GM18519 (cell line): ENCODE measurements around the gene SF3A1.
"Not testable (repeated sequence)": the region's sequence is repeated elsewhere in the genome, so short reads cannot be mapped to it uniquely, and the experiment has no call there.

Experiments used
- ATAC-seq: cut with Tn5 transposase; IDR thresholded peaks from one replicate; pipeline ENCODE4 v1.9.1; 2021; ENCODE audit warnings: mild to moderate bottlenecking, moderate library complexity; ENCODE audit not compliant: unreplicated experiment, low FRiP score

Gene SF3A1

GRCh38 chr22:30357236-30357570 is 509 bp upstream of the SF3A1 start:
- ATAC-seq = no peak

- no peak for ATAC-seq
These were observed 2.0 kb downstream of the SF3A1 start for GRCh38 chr22:30354644-30355043.

GRCh38 chr22:30351226-30351625 is 5.5 kb downstream of the SF3A1 start:
- ATAC-seq = no peak

- no peak for ATAC-seq
These were observed 7.9 kb downstream of the SF3A1 start for GRCh38 chr22:30348809-30349208.

GRCh38 chr22:30348404-30348803 is 8.3 kb downstream of the SF3A1 start:
- no peak for ATAC-seq

GRCh38 chr22:30347255-30347892 is 9.3 kb downstream of the SF3A1 start:
- no peak for ATAC-seq

- ATAC-seq = no peak
These were observed 12.1 kb downstream of the SF3A1 start for GRCh38 chr22:30344447-30345200.

- no peak for ATAC-seq
These were observed 15.6 kb downstream of the SF3A1 start for GRCh38 chr22:30340911-30341685.

- ATAC-seq = no peak
These were observed 17.9 kb downstream of the SF3A1 start for GRCh38 chr22:30338802-30339201.

- not testable (repeated sequence) for ATAC-seq
These were observed 18.4 kb downstream of the SF3A1 start for GRCh38 chr22:30338341-30338740.

- no peak for ATAC-seq
These were observed 19.3 kb downstream of the SF3A1 start for GRCh38 chr22:30337461-30337778.

GRCh38 chr22:30336752-30337460 is 19.8 kb downstream of the SF3A1 start:
- ATAC-seq = no peak

- ATAC-seq = no peak
These were observed 21.5 kb downstream of the SF3A1 start for GRCh38 chr22:30335236-30335635.

- no peak for ATAC-seq
These were observed 22.0 kb downstream of the SF3A1 start for GRCh38 chr22:30334646-30335045.

- ATAC-seq = no peak
These were observed 23.0 kb downstream of the SF3A1 start for GRCh38 chr22:30333707-30334087.

GRCh38 chr22:30332994-30333706 is 23.5 kb downstream of the SF3A1 start:
- no peak for ATAC-seq

- ATAC-seq = no peak
These were observed 24.1 kb downstream of the SF3A1 start for GRCh38 chr22:30332551-30332950.

- no peak for ATAC-seq
These were observed 28.1 kb downstream of the SF3A1 start for GRCh38 chr22:30328466-30329049.

GRCh38 chr22:30327864-30328345 is 28.8 kb downstream of the SF3A1 start:
- no peak for ATAC-seq
